ENCODE data around the gene PPRC1.
"Not testable (repeated sequence)": the region's sequence is repeated elsewhere in the genome, so short reads cannot be mapped to it uniquely, and the experiment has no call there.

The PPRC1 gene

GRCh38 chr10:102147561-102147960 is 14.7 kb downstream of the PPRC1 start:
- DNase-seq, result no peak

GRCh38 chr10:102148275-102148674 is 15.4 kb downstream of the PPRC1 start:
- no peak for DNase-seq

GRCh38 chr10:102150970-102151773 is 18.3 kb downstream of the PPRC1 start:
- DNase-seq, result no peak

- DNase-seq, result peak; percentile 89
Measured at GRCh38 chr10:102151774-102152544, 19.1 kb downstream of the PPRC1 start, which contains the start of gene NOLC1. TSS of gene NOLC1 (plus strand) at chr10:102152389. CDS start at chr10:102152411, 22 bp downstream.

GRCh38 chr10:102152545-102152890 is 19.7 kb downstream of the PPRC1 start:
- no peak for DNase-seq

- no peak for DNase-seq
Measured at GRCh38 chr10:102153093-102153620, 20.3 kb downstream of the PPRC1 start.

GRCh38 chr10:102154466-102155116 is 21.8 kb downstream of the PPRC1 start:
- DNase-seq, result no peak

GRCh38 chr10:102157224-102157623 is 24.4 kb downstream of the PPRC1 start:
- DNase-seq, result no peak

GRCh38 chr10:102159051-102159597 is 26.3 kb downstream of the PPRC1 start:
- no peak for DNase-seq

- DNase-seq, result no peak
Measured at GRCh38 chr10:102159831-102160230, 27.0 kb downstream of the PPRC1 start.

GRCh38 chr10:102163342-102163989 is 30.6 kb downstream of the PPRC1 start:
- no peak for DNase-seq

- DNase-seq, result no peak
Measured at GRCh38 chr10:102167861-102168260, 35.0 kb downstream of the PPRC1 start.

GRCh38 chr10:102170602-102171001 is 37.8 kb downstream of the PPRC1 start:
- DNase-seq, result no peak

- DNase-seq, result no peak
Measured at GRCh38 chr10:102172288-102172687, 39.4 kb downstream of the PPRC1 start.

- no peak for DNase-seq
Measured at GRCh38 chr10:102175415-102175814, 42.6 kb downstream of the PPRC1 start.

- no peak for DNase-seq
Measured at GRCh38 chr10:102184606-102185005, 51.8 kb downstream of the PPRC1 start.

GRCh38 chr10:102185272-102185671 is 52.4 kb downstream of the PPRC1 start:
- no peak for DNase-seq

GRCh38 chr10:102185811-102186527 is 53.1 kb downstream of the PPRC1 start:
- DNase-seq, result no peak

- DNase-seq, result no peak
Measured at GRCh38 chr10:102188298-102188940, 55.6 kb downstream of the PPRC1 start.

- not testable (repeated sequence) for DNase-seq
Measured at GRCh38 chr10:102188941-102189898, 56.4 kb downstream of the PPRC1 start.
